GM10847 (cell line): ENCODE measurements around the gene PLVAP.

Source experiments
- POLR2A ChIP-seq: IDR thresholded peaks from 2 replicates; pipeline ENCODE4 v1.6.1; 2011; ENCODE audit not compliant: insufficient read length; ENCODE audit errors: extremely low read depth

PLVAP gene

DNA sequence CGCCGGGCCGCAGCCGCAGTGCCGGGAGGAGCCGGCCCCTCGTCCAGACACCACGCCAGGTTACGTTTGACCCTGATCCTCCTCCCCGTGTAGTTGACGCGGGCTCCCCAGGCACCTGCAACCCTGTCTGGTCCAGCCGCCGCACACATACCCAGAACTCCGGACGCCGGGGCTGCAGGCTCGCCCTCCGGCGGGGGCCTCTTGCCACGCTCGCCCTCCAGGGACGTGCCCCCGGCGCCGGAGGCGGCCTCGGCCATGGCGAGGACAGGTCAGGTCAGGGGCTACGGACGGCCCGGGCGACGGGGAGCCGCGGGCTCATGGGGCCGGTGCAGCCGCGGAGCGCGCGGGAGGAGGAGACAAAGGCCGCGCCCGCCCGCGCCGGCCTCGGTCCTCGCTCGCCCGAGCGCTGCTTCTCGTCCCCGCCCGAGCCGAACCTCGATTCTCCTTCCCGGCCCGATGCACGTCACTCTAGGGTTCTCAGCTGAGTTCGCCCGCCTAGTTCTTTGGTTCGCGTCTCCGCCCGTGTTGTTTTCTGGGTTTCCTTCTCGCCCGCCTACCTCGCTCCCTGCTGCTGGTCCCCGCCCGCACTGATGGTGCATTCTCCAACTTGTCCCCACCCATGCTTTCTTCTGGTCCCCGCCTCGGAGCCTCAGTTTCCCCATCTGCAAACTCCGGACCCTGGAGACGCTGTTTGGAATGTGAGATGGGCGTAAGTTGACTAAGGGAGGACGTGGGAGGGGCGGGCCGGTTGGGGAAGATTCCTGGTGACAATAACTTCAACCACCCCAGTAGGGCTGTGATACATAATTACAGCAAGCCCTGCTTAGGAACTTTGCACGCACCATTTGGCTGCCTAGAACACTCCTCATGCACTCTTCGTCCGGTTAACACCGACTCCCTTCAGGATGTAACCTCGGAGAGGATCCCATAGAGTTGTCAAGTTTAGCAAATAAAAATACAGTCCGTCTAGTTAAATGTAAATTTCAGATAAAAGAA lies 42.4 kb downstream of the PLVAP start, which contains the start of gene ANO8:
Gene ANO8 (minus strand): TSS at position 442 of the 996 bp plus-strand sequence. CDS start 185 bp downstream, at position 257.
- no peak for TF ChIP-seq POLR2A

DNA sequence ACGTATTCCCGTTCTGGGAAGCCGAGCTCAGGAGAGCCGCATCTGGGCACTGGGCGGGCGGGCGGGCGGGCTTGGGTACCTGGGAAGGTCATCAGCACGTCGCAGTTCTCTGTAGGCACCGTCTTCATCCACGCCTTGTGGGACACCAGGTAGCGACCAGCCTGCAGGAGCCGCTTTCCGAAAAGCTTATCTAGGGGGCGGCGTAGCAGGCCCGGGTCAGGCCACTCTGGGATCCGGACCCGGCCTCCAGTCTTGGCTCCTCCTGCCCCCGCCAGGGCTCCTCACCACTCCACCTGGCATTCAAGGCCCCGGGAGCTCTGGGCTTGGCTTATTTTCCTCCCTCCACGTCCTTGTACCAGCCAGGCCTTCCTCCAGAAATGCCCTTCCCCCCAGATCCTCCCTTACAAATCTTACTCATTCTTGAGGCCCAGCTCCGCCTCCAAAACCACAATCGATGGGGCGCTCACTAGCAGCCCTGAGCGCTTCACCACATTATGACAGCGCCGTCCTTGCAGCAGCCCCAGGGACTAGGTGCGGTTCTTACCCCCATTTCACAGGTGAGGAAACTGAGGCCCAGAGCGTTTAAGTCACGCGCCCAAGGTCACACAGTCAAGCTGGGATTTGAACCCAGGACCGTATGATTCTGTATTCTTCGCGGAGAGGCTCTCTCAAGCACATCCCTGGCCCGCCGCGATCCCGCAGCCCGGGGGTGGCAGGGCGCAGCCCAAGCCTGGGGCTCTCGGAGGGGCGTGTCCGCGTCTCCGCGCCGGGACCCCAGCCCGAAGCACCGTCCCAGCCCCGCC lies 43.3 kb downstream of the PLVAP start:
- no peak for TF ChIP-seq POLR2A

DNA sequence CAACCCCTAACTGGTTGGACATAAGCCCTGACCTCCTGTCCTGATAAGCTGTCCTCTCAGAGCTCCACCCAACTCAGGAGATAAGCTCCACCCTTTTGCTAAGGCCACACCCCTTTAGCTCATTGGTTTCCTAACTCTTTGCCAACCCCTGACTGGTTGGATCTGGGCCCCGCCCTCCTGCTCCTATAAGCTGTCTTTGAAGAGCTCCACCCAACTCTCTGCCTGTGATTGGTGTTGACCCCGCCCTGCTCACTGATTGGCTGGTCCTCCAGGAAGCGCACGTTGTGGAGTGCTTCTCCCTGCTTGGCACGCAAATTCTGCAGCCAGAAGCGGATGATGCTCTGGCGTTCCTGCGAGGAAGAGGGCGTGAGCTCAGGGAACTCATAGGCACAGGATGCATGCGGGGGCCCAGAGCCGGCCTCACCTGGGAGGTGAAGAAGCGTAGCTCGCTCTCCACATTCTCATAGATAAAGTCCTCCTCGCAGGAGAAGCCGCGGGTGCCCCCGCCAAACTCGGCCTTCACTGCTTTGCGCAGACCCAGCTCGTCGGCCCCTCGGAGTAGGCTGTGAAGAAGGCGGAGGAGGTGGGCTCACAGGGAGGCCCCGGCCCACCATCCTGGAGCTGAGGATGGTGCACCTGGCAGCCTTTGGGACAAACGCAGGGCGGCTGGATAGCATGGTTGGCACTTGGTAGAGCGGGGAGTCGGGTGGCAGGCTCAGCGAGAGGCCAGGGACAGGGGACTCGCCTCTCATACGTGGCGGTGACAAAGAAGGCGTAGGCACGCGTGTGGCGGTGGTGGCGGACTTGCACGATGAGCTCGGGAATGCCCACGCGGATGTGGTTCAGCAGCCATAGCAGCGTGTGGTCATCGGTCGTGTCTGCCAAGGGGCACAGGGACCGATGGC lies 44.2 kb downstream of the PLVAP start:
- TF ChIP-seq POLR2A: no peak

DNA sequence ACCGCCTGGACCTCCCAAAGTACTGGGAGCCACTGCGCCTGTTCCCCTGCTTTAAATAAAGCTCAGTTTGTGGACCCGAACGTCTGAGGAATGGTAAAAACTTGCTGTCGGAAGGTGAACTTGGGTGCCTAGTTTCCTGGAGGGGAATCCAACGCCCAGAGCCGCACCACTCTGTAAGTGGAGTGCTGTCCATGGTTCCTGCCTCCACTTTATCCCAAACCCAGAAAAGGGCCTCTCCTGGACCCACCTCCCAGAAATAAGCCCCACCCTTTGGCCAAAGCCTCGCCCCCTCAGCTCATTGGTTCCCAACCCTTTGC lies 44.8 kb downstream of the PLVAP start:
- TF ChIP-seq POLR2A: no peak

DNA sequence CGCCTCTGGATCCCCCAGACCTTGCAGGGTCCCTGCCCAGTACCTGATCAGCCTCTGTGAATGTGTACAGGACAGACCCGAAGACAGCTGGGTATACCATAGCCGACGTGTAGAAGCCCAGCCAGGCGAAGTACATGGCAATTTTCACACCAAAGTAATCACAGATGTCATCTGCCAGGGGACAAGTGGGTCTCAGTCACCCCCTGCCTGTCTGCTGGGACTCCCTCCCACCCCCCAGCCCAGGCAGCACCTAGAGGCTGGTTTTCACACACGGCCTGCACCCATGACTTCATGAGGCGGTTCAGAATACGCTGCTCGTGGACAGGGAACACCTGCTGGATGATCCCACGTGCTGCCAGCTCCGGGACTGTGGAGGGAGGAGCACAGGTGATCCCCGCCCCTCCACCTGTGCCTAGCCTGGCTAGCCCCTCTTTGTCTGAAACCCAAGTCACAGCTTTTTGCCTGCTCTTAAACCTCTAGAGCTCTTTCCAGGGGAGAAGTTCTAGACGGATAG lies 46.0 kb downstream of the PLVAP start:
- TF ChIP-seq POLR2A: no peak

DNA sequence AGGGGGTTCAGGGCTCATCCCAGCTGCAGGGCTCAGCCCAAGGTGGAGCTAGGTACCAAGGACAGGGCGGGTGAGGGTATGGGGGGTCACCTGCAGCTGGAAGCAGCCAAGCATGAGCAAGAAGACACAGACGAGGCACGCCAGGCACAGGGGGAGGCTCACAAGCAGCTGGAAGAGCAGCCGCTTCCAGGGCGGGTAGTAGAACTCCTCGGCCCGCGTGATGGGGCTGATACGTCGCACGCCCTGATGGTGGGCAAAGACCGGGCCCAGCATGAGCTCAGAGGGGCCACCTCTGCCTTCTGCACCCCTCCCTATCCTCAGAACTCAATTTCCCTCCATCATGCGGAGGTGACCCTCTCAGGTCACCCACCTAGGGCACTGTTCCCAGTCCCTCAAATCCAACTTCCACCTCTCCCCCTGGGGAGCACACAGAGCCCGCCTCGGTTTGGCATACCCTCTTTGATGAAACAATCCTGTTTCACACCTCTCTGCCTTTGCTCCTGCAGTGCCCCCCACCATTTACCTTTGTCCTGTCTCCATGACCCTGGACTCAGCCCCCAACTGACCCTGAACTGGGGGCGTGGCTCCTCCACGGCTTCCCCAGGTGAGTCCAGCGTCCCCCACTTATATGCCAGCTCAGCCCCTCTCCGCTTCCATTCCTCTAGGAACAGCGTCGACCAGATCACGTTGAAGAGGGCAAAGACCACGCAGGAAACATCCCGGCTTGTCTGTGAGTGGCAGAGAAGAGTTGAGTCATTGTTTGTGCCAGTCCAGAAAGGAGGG lies 46.7 kb downstream of the PLVAP start:
- TF ChIP-seq POLR2A: no peak

DNA sequence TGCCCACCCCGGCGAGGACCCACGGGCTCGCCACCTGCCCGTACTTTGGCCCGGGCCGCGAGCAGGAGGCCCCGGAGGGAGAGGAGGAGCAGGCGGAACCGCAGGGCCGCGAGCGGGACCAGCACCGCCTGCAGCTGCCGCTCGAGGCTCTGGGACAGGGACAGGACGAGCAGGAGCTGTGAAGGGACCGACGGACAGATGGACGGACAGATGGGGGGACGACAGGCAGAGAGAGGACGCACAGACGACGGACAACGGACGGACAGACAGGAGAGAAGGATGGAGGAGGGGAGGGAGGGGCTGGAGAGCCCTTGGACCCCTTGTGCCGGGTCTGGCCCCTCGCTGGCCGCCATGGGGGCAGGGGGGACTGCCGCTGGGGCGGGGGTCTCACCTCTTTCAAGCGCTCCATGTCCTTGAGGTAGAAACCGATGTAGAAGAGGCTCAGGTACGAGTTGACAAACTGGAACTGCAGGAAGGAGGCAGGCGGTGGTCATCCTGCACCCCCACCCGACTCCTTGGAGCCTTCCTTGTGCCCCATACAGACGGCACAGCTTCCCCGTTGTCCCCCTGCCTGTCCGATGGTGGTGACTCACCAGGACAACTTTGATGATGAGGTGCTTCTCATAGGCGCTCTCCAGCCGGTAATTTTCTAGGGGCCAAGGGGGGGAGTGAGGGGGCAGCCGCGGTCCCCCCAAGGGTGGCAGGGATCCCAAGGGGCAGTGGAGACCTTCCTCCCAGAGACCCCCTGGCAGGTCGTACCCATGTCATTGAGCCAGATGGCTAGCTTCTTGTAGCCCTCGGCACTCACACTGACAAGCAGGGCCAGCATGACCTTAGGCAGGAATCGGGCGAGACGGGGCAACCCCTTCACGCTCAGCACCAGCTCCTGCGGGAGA lies 47.5 kb downstream of the PLVAP start:
- no peak for TF ChIP-seq POLR2A

DNA sequence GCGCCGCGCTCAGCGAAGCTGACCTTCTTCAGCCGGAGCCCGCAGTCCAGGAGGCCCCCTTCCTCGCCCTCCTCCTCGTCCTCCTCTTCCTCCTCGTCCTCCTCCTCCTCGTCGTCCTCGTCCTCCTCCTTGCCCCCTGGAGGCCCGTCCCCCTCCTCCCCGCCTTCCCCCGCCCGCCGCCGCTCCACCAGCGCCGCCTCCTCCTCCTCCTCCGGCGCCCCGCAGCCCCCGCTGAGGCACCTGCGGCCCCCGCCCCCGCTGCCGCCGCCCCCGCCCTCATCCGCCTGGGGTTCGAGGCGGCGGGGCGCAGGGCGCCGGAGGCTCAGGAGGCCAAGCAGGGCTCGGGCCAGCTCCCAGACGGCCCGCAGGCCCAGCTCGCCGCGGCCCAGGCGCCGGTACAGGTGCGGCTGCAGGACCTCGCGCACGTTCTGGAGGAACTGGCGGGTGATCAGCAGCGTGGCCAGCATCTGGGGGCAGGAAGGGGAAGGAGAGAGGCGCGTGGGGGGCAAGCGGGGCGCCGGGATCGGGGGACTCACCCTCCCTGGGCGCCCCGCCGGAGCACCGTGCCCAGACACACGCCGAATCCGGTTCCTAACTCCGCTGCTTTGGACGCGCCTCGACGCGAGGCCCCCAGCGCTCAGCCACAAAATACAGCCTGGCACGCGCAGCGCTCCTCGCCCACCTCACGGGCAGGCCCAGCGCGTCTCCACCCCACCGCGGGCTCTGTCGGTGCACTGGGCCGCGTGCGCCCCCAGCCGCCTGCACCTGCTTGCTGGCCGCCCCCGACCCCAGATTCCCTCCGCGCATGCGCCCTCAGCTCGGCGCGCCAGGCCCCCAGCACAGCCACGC lies 48.4 kb downstream of the PLVAP start:
- TF ChIP-seq POLR2A: no peak

DNA sequence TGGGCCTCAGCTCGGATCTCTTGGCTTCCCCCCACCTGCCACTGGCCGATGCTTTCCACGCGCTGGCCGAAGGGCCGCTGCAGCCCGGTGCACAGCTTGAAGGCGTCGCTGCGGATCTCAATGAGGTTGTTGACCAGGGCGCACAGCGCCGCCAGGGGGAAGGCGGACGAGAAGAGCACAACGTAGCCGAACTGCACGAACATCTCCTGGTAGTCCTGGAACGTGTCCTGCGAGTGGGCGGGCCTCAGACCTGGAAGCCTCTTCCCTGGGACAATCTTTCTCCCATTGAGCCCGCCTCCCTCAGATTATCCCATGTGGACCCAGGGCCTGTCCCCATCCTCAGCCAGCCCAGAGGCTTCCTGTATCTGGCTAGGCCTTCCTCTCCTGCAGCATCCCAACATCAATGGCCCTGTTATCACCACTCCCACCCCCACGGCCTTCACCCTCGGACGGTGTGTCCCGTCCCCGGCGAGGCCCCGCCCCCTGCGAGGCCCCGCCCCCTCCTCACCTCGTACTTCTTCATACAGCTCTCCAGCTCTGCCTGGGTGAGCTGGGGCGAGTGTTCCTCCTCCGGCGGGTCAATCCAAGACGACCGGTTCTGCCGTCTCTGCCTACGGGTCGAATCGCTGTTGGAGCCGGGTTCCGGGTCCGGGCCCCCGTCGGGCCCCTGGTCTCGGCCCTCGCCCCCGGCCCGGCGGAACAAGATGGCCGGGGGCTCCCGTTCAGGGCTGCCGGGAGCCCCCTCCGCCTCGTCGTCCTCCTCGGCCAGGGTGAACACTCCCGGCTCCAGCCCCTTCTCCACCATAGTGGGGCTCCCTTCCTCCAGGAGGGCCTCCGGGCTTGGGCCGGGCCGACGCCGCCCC lies 49.3 kb downstream of the PLVAP start:
- no peak for TF ChIP-seq POLR2A

DNA sequence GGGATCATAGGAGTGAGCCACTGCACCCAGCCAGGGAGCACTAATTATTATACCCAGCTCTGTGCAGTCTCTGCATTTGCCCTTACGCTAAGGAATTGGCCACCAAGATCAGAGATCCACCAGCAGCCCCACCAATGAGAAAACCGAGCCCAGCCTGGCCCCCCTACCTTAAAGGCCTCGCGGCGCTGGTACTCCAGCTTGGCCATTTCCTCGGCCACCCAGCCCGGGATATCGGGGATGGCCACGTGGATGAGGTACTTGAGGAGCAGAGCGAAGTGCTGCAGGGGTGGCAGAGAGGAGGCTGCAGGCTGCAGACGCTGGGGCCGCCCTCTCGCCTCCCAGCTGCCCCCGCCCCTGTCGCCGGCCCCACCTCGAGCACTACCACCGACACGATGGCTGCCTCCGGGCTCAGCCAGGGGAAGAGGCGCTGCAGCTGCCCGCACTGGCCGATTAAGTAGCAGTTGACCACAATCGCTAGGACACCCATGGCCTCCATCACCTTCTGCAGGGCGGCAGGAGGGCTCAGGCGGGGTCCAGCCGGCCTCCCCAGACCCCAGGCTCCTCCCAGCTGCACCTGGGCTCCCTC lies 50.0 kb downstream of the PLVAP start:
- TF ChIP-seq POLR2A: no peak

DNA sequence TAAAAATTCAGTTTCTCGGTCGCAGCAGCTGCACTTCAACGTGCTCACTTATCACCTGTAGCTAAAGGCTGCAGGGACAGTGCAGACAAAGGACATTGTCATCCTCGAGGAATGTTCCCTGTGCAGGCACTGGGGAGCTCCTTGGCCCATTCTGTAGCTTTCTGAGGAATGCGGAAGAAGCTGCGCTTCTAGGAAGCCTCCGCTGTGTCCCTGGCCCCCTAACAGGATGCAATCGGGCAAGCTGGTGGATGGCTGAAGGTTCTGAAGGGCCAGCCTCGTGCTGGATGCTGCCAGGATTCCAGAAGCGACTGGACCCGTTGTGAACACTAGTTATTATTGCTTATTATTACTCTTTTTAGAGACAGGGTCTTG lies 50.6 kb downstream of the PLVAP start:
- no peak for TF ChIP-seq POLR2A
